Endothelial cell of umbilical vein (primary cell): Measurements from ENCODE around the gene HOXB6.

Source experiments
- CTCF ChIP-seq, 2 donors: IDR thresholded peaks; 1 replicate in 1 of 2; 2 replicates in 1 of 2; pipeline ENCODE4 v1.5.1; 2011; ENCODE audit warnings: low read length in 2 of 2, mild to moderate bottlenecking in 2 of 2, moderate library complexity in 2 of 2, control low read depth in 1 of 2, inconsistent platforms in 1 of 2, low read depth in 1 of 2; ENCODE audit not compliant: insufficient read depth in 1 of 2; ENCODE audit errors: extremely low read depth in 1 of 2
- EZH2 ChIP-seq: IDR thresholded peaks from 2 replicates; pipeline ENCODE4 v1.6.1; 2012; ENCODE audit warnings: borderline replicate concordance, low read depth, mild to moderate bottlenecking, moderate library complexity, low read length, inconsistent platforms; ENCODE audit not compliant: severe bottlenecking
- MAX ChIP-seq: IDR thresholded peaks from 2 replicates; pipeline ENCODE4 v1.6.1; 2011; ENCODE audit not compliant: insufficient read depth, insufficient read length
- MYC ChIP-seq: IDR thresholded peaks from one replicate; pipeline ENCODE4 v1.6.1; 2011; ENCODE audit warnings: mild to moderate bottlenecking, low read depth, low read length
- POLR2A ChIP-seq: IDR thresholded peaks from 2 replicates; pipeline ENCODE4 v1.6.1; 2012; ENCODE audit warnings: low read depth, mild to moderate bottlenecking, control low read depth, low read length
- POLR2AphosphoS5 ChIP-seq: IDR thresholded peaks from 2 replicates; pipeline ENCODE4 v1.6.1; 2012; ENCODE audit warnings: low read depth, mild to moderate bottlenecking, control low read depth, low read length, moderate library complexity; ENCODE audit not compliant: insufficient read depth

- no peak for TF ChIP-seq MAX
- no peak for TF ChIP-seq POLR2A
- no peak for TF ChIP-seq POLR2AphosphoS5
- no peak for TF ChIP-seq EZH2
- TF ChIP-seq CTCF (IDR thresholded peaks at IDR 0.05; ENCODE audit: extremely low read depth in 1 of 2, insufficient read depth in 1 of 2, low read depth in 1 of 2, low read length in 2 of 2) = no peak
- no peak for TF ChIP-seq MYC
Observed at GRCh38 chr17:48554412-48555257, 50.2 kb downstream of the HOXB6 start.
